Pancreas (tissue), 10 donors: ENCODE measurements around the gene MEAK7. TPM values are rescaled to one million over a fixed set of nuclear protein-coding genes. Genes with fewer than 3 reads are reported as not detected.
A peak's percentile ranks its signal among the peaks of the same experiment; 100 is the strongest.

Experiments
- ATAC-seq, 4 donors: fragments of 200-7000 bp; cut with Tn5 transposase; one replicate each; pipeline versions ENCODE4 v1.8.0 to v1.9.1; 2020; ENCODE audit warnings: mild to moderate bottlenecking in 4 of 4, moderate library complexity in 4 of 4
- DNase-seq, 6 donors: peaks; one replicate each; pipeline ENCODE4 v3.0.0-alpha.2; 2020
- FAIRE-seq: peaks from 2 replicates; lab custom pipeline; 2012; peaks lifted over from hg19 to GRCh38; lab: Jason Lieb, UNC
- H3K27ac ChIP-seq, 4 donors: fragments of 200-600 bp; sonication (generic); 1 replicate in 3 of 4; 2 replicates in 1 of 4; pipeline versions ENCODE4 v1.5.0 to v1.8.0; 2020
- H3K27me3 ChIP-seq, 4 donors: fragments of 200-600 bp; one replicate each; pipeline ENCODE4 v1.8.0; 2021
- H3K36me3 ChIP-seq, 3 donors: fragments of 200-600 bp; sonication (generic) in 1 of 3; one replicate each; pipeline versions ENCODE4 v1.5.0 to v1.8.0; 2020 to 2021
- H3K4me1 ChIP-seq, 3 donors: fragments of 200-600 bp; one replicate each; pipeline ENCODE4 v1.8.0; 2021
- H3K4me3 ChIP-seq, 4 donors: fragments of 200-600 bp; sonication (generic) in 2 of 4; one replicate each; pipeline versions ENCODE4 v1.5.0 to v1.8.0; 2020 to 2021
- H3K9me3 ChIP-seq, 4 donors: fragments of 200-600 bp; one replicate each; pipeline ENCODE4 v1.8.0; 2021
- WGBS, 2 donors: extraction: QIAGEN DNeasy Blood & Tissue Kit; methylation state at CpG; one replicate each; pipeline ENCODE4 v1.1.7; 2013; 5-methylcytosine and 5-hydroxymethylcytosine counted together
- intact Hi-C, 3 donors: fragments of 100-400 bp; cut with DNase I; formaldehyde crosslinking; loops; one replicate each; pipeline versions ENCODE4 v1.11.1 to v1.14.2; 2022
- polyA plus RNA-seq, 2 donors: library from polyadenylated mRNA; stranded (reverse); fragments of 200-250 nt; gene quantifications; one replicate each; pipeline ENCODE4 v1.2.3, GENCODE V29; 2013
- total RNA-seq, 6 donors: library from RNA; stranded (reverse); fragmentation: NEBNext Ultra II Directional in 4 of 6; extraction: Animal tissue kit (Norgen Biotek cat#: 25700) in 4 of 6; gene quantifications; one replicate each; pipeline versions ENCODE4 v1.2.1 to v1.2.4, GENCODE V29; 2021 to 2023
- TF ChIP-seq, protein P1 (sequence below), 4 donors: fragments of 200-600 bp; sonication (generic) in 3 of 4; IDR thresholded peaks; one replicate each; pipeline versions ENCODE4 v1.5.0 to v1.8.0; 2021; ENCODE audit warnings: antibody characterized with exemption in 4 of 4
- donor health status: healthy with polysubstance abuse.
- donor health status: DM: no; HTN: no; CAD: no; lungs with moderate emphysema.
- donor health status: DM: no; HTN: no; CAD: no.
- donor health status: control.
- donor health status: control.
- donor health status: Bipolar disorder and iron deficiency.
- donor health status: DM: yes; HTN: yes; CAD: no.
- donor health status: DM: no; HTN: no; CAD: no.
- donor health status: DM: no; HTN: no; CAD: no.
- donor health status: DM: yes; HTN: yes; CAD: no.

MEAK7 gene
- total and polyA plus RNA-seq, 8 donors: 2.1 to 10.5 (median 4.8) TPM

GRCh38 chr16:84503751-84504395 is 586 bp downstream of the MEAK7 start:
- intact Hi-C loops: no loop called here
- H3K9me3 ChIP-seq: no peaks in the 10 kb centered on the region
- no peaks in the 10 kb centered on the region for H3K36me3 ChIP-seq
- 36 to 37% methylated on average over 13 of the region's 13 CpGs for WGBS, 2 donors
- peak overlapping the region; percentile 48 to 82 (median 64) for H3K4me3 ChIP-seq
- peaks cover 0 to 19% (median 5%) of the 10 kb centered on the region in 3 donors for H3K4me1 ChIP-seq
- ATAC-seq: peak; percentile 1 to 10 (median 2)
- DNase-seq: peak in 1 of 6 donors; percentile 25
- TF ChIP-seq, protein P1, sequence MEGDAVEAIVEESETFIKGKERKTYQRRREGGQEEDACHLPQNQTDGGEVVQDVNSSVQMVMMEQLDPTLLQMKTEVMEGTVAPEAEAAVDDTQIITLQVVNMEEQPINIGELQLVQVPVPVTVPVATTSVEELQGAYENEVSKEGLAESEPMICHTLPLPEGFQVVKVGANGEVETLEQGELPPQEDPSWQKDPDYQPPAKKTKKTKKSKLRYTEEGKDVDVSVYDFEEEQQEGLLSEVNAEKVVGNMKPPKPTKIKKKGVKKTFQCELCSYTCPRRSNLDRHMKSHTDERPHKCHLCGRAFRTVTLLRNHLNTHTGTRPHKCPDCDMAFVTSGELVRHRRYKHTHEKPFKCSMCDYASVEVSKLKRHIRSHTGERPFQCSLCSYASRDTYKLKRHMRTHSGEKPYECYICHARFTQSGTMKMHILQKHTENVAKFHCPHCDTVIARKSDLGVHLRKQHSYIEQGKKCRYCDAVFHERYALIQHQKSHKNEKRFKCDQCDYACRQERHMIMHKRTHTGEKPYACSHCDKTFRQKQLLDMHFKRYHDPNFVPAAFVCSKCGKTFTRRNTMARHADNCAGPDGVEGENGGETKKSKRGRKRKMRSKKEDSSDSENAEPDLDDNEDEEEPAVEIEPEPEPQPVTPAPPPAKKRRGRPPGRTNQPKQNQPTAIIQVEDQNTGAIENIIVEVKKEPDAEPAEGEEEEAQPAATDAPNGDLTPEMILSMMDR (IDR thresholded peaks at IDR 0.05): no peak
- no peaks in the 10 kb centered on the region for H3K27me3 ChIP-seq
- FAIRE-seq: no peak
- H3K27ac ChIP-seq: peak overlapping the region in 3 of 4 donors; percentile 36 to 70 (median 59)

- DNase-seq: no peak
- Histone ChIP-seq H3K4me3 (no peak overlapping the region), H3K27me3 (no peaks in the 10 kb centered on the region), H3K9me3 (no peaks in the 10 kb centered on the region), H3K36me3 (no peaks in the 10 kb centered on the region), H3K4me1 (peaks cover 0 to 19% (median 5%) of the 10 kb centered on the region in 3 donors), H3K27ac (no peak overlapping the region)
- TF ChIP-seq, protein P1 (IDR thresholded peaks at IDR 0.05): no peak
- no peak for FAIRE-seq
- WGBS, 2 donors: 91 to 95% methylated on average over 6 of the region's 6 CpGs
- intact Hi-C loops: no loop called here
- ATAC-seq: no peak
Observed at GRCh38 chr16:84502581-84502980, 1.9 kb downstream of the MEAK7 start.

GRCh38 chr16:84502075-84502474 is 2.4 kb downstream of the MEAK7 start:
- H3K36me3 ChIP-seq: no peaks in the 10 kb centered on the region
- 96 to 97% methylated on average over 13 of the region's 13 CpGs for WGBS, 2 donors
- no peak overlapping the region for H3K27ac ChIP-seq
- H3K9me3 ChIP-seq: no peaks in the 10 kb centered on the region
- TF ChIP-seq, protein P1 (IDR thresholded peaks at IDR 0.05): no peak
- H3K4me1 ChIP-seq: peaks cover 0 to 19% (median 5%) of the 10 kb centered on the region in 3 donors
- intact Hi-C loops: no loop called here
- no peak overlapping the region for H3K4me3 ChIP-seq
- ATAC-seq (no peak), FAIRE-seq (no peak), DNase-seq (no peak)
- no peaks in the 10 kb centered on the region for H3K27me3 ChIP-seq

- WGBS, 2 donors: 95 to 97% methylated on average over 12 of the region's 12 CpGs
- no peaks in the 10 kb centered on the region for H3K27me3 ChIP-seq
- ATAC-seq (no peak), DNase-seq (peak in 1 of 6 donors; percentile 48), FAIRE-seq (no peak)
- H3K4me3 ChIP-seq: no peak overlapping the region
- no peaks in the 10 kb centered on the region for H3K9me3 ChIP-seq
- H3K27ac ChIP-seq: no peak overlapping the region
- TF ChIP-seq, protein P1 (IDR thresholded peaks at IDR 0.05): no peak
- no peaks in the 10 kb centered on the region for H3K36me3 ChIP-seq
- H3K4me1 ChIP-seq: peaks cover 0 to 19% (median 5%) of the 10 kb centered on the region in 3 donors
- intact Hi-C loops: no loop called here
Observed at GRCh38 chr16:84501077-84501735, 3.3 kb downstream of the MEAK7 start.

GRCh38 chr16:84500531-84500930 is 3.9 kb downstream of the MEAK7 start:
- no peak overlapping the region for H3K4me3 ChIP-seq
- 92 to 96% methylated on average over 13 of the region's 13 CpGs for WGBS, 2 donors
- intact Hi-C loops: no loop called here
- TF ChIP-seq, protein P1 (IDR thresholded peaks at IDR 0.05): no peak
- no peaks in the 10 kb centered on the region for H3K9me3 ChIP-seq
- H3K27me3 ChIP-seq: no peaks in the 10 kb centered on the region
- H3K27ac ChIP-seq: no peak overlapping the region
- DNase-seq: peak in 1 of 6 donors; percentile 41
- no peak for FAIRE-seq
- H3K36me3 ChIP-seq: peaks cover 0 to 6% (median 0%) of the 10 kb centered on the region in 3 donors
- ATAC-seq: no peak
- peaks cover 0 to 16% (median 5%) of the 10 kb centered on the region in 3 donors for H3K4me1 ChIP-seq
